Measurements from ENCODE around the gene LIPH. TPM values are rescaled to one million over a fixed set of nuclear protein-coding genes. Genes with fewer than 3 reads are reported as not detected.
"Not testable (repeated sequence)": the region's sequence is repeated elsewhere in the genome, so short reads cannot be mapped to it uniquely, and the experiment has no call there.

Gene LIPH
- total and polyA plus RNA-seq, 4 experiments from 2014 or later, result not detected

- intact Hi-C loops (cut with micrococcal nuclease), result no loop called here
- Histone ChIP-seq H3K36me3 (ENCODE audit: insufficient read depth, low read length) (no peaks in the 10 kb centered on the region), H3K9me3 (ENCODE audit: control insufficient read depth in 1 of 2, low read length in 2 of 2) (no peaks in the 10 kb centered on the region), H3K27ac (ENCODE audit: low read depth, low read length) (no peak overlapping the region), H3K4me1 (ENCODE audit: insufficient read depth, low read length) (no peaks in the 10 kb centered on the region), H3K4me3 (ENCODE audit: low read length in 2 of 2) (no peak overlapping the region), H3K27me3 (ENCODE audit: insufficient read depth, low read length) (no peaks in the 10 kb centered on the region)
- no peak overlapping the region for H3K27ac Mint-ChIP-seq
- H3K4me3 Mint-ChIP-seq, result no peak overlapping the region
- peaks cover 6 to 9% (median 8%) of the 10 kb centered on the region in 4 donors for H3K4me1 Mint-ChIP-seq
- H3K36me3 Mint-ChIP-seq, result no peaks in the 10 kb centered on the region
- no peaks in the 10 kb centered on the region for H3K9me3 Mint-ChIP-seq
- no peak for DNase-seq
- POLR2A ChIA-PET (ENCODE audit: partially characterized antibody), result no interaction called here
- H3K27me3 Mint-ChIP-seq, result peaks cover 3 to 10% of the 10 kb centered on the region in 2 donors
- CTCF ChIA-PET (ENCODE audit: partially characterized antibody), result interaction anchor here (1.2 kb wide), 1 partner anchor 13 kb away, joined by 3 read pairs; no protein-coding TSS in a partner anchor
Measured at GRCh38 chr3:185561374-185561943, 9.1 kb upstream of the LIPH start.

DNA sequence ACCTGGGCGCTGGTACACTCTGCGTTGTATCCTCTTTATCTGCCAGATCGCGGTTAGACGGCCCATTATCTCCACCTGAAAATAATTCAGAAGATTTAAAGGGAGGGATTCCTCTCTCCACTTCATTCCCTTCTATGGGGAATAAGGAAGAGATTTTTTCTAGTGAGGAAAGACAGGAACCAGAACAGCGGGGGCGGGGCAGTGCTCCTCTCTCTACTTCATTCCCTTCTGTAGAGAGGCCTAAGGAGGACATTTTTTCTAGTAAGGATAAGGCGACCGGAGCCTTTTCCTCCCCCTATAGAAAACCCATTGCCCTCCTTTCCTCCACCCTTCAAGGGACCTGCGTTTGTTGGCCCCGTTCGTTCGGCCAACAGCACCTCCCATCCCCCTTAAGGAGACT is 8.3 kb upstream of the LIPH start:
- no peaks in the 10 kb centered on the region for H3K9me3 Mint-ChIP-seq
- peaks cover 6 to 9% (median 8%) of the 10 kb centered on the region in 4 donors for H3K4me1 Mint-ChIP-seq
- Histone ChIP-seq H3K4me3 (ENCODE audit: low read length in 2 of 2) (no peak overlapping the region), H3K4me1 (ENCODE audit: insufficient read depth, low read length) (no peaks in the 10 kb centered on the region), H3K27ac (ENCODE audit: low read depth, low read length) (no peak overlapping the region), H3K36me3 (ENCODE audit: insufficient read depth, low read length) (no peaks in the 10 kb centered on the region), H3K9me3 (ENCODE audit: control insufficient read depth in 1 of 2, low read length in 2 of 2) (no peaks in the 10 kb centered on the region), H3K27me3 (ENCODE audit: insufficient read depth, low read length) (no peaks in the 10 kb centered on the region)
- H3K4me3 Mint-ChIP-seq, result no peak overlapping the region
- ChIA-PET POLR2A (ENCODE audit: partially characterized antibody) (no interaction called here), CTCF (ENCODE audit: partially characterized antibody) (interaction anchor here (1.1 to 4.3 kb wide), 5 partner anchors 12 to 253 kb away, joined by 3 to 28 read pairs (median 4); no protein-coding TSS in a partner anchor)
- H3K36me3 Mint-ChIP-seq, result no peaks in the 10 kb centered on the region
- intact Hi-C loops (cut with micrococcal nuclease), result no loop called here
- peaks cover 3 to 10% of the 10 kb centered on the region in 2 donors for H3K27me3 Mint-ChIP-seq
- DNase-seq, result no peak
- no peak overlapping the region for H3K27ac Mint-ChIP-seq

GRCh38 chr3:185559706-185560090 is 7.3 kb upstream of the LIPH start:
- Histone ChIP-seq H3K4me3 (ENCODE audit: low read length in 2 of 2) (no peak overlapping the region), H3K4me1 (ENCODE audit: insufficient read depth, low read length) (no peaks in the 10 kb centered on the region), H3K36me3 (ENCODE audit: insufficient read depth, low read length) (no peaks in the 10 kb centered on the region), H3K27ac (ENCODE audit: low read depth, low read length) (no peak overlapping the region), H3K9me3 (ENCODE audit: control insufficient read depth in 1 of 2, low read length in 2 of 2) (no peaks in the 10 kb centered on the region), H3K27me3 (ENCODE audit: insufficient read depth, low read length) (no peaks in the 10 kb centered on the region)
- H3K27ac Mint-ChIP-seq, result no peak overlapping the region
- peaks cover 6 to 9% (median 8%) of the 10 kb centered on the region in 4 donors for H3K4me1 Mint-ChIP-seq
- ChIA-PET CTCF (ENCODE audit: partially characterized antibody) (interaction anchor here (0.6 to 4.3 kb wide), 19 partner anchors 10 to 252 kb away, joined by 3 to 28 read pairs (median 4); partner anchors contain the start of gene SENP2), POLR2A (ENCODE audit: partially characterized antibody) (interaction anchor here (2.2 kb wide), 1 partner anchor 27 kb away, joined by 9 read pairs; the partner anchor contains the start of gene SENP2)
- intact Hi-C loops (cut with micrococcal nuclease), result loop anchor here (5.0 kb wide), 2 partner anchors 62 to 207 kb away; partner anchors contain the start of gene TMEM41A
- DNase-seq, result no peak
- peaks cover 3 to 10% of the 10 kb centered on the region in 2 donors for H3K27me3 Mint-ChIP-seq
- no peaks in the 10 kb centered on the region for H3K36me3 Mint-ChIP-seq
- no peaks in the 10 kb centered on the region for H3K9me3 Mint-ChIP-seq
- H3K4me3 Mint-ChIP-seq, result peak overlapping the region in 6 of 8 donors; percentile 50 to 86 (median 74)

DNA sequence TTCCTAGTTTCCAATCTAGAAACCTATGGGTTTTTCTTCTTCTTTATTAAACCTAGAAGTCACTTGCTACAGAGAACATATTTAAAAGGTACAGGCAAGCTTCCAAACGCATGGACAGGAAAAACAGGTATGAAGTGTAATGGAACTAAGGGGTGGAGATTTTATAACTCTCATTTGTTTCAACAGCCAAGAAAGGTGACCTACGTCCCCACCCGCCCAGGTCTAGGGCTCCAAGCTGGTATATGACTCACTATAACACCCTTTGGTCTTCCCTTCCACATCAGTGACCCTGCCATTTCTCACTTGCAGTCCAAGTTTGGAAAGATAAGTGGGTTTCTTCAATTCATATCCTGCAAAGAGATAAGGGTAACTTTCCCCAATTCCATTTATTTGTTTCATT is 6.0 kb upstream of the LIPH start:
- Mint-ChIP-seq H3K9me3 (no peaks in the 10 kb centered on the region), H3K36me3 (no peaks in the 10 kb centered on the region), H3K4me1 (peaks cover 6 to 9% (median 8%) of the 10 kb centered on the region in 4 donors), H3K4me3 (peak overlapping the region in 1 of 8 donors; percentile 3), H3K27me3 (peaks cover 3 to 10% of the 10 kb centered on the region in 2 donors), H3K27ac (no peak overlapping the region)
- Histone ChIP-seq H3K27me3 (ENCODE audit: insufficient read depth, low read length) (no peaks in the 10 kb centered on the region), H3K4me1 (ENCODE audit: insufficient read depth, low read length) (no peaks in the 10 kb centered on the region), H3K36me3 (ENCODE audit: insufficient read depth, low read length) (no peaks in the 10 kb centered on the region), H3K4me3 (ENCODE audit: low read length in 2 of 2) (no peak overlapping the region), H3K27ac (ENCODE audit: low read depth, low read length) (no peak overlapping the region), H3K9me3 (ENCODE audit: control insufficient read depth in 1 of 2, low read length in 2 of 2) (no peaks in the 10 kb centered on the region)
- DNase-seq, result no peak
- ChIA-PET POLR2A (ENCODE audit: partially characterized antibody) (interaction anchor here (2.2 kb wide), 1 partner anchor 28 kb away, joined by 9 read pairs; the partner anchor contains the start of gene SENP2), CTCF (ENCODE audit: partially characterized antibody) (interaction anchor here (0.7 to 4.3 kb wide), 11 partner anchors 12 to 204 kb away, joined by 3 to 28 read pairs (median 5); partner anchors contain the start of gene SENP2)
- intact Hi-C loops (cut with micrococcal nuclease), result loop anchor here (5.0 kb wide), 2 partner anchors 61 to 206 kb away; partner anchors contain the start of gene TMEM41A

DNA sequence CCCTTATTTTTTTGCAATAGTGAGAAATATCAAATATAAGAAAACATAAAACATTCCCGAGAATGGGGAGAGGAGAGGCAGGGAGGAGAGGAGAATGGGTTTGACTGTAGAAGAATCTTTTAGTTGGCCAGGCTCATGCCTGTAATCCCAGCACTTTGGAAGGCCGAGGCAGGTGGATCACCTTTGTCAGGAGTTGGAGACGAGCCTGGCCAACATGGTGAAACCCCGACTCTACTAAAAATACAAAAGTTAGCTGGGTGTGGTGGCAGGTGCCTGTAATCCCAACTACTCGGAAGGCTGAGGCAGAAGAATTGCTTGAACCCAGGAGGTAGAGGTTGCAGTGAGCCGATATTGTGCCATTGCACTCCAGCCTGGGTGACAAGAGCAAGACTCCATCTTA is 4.3 kb upstream of the LIPH start:
- peaks cover 8 to 13% (median 9%) of the 10 kb centered on the region in 4 donors for H3K4me1 Mint-ChIP-seq
- intact Hi-C loops (cut with micrococcal nuclease), result loop anchor here (5.0 kb wide), 2 partner anchors 59 to 204 kb away; partner anchors contain the start of gene TMEM41A
- H3K9me3 ChIP-seq (ENCODE audit: control insufficient read depth in 1 of 2, low read length in 2 of 2); H3K36me3 Mint-ChIP-seq; H3K9me3 Mint-ChIP-seq; H3K27me3 ChIP-seq (ENCODE audit: insufficient read depth, low read length); POLR2A ChIA-PET (ENCODE audit: partially characterized antibody); DNase-seq; H3K36me3 ChIP-seq (ENCODE audit: insufficient read depth, low read length); H3K27me3 Mint-ChIP-seq; H3K4me3 ChIP-seq (ENCODE audit: low read length in 2 of 2); H3K4me1 ChIP-seq (ENCODE audit: insufficient read depth, low read length); H3K4me3 Mint-ChIP-seq; H3K27ac Mint-ChIP-seq; H3K27ac ChIP-seq (ENCODE audit: low read depth, low read length): not testable (repeated sequence)
- CTCF ChIA-PET (ENCODE audit: partially characterized antibody), result interaction anchor here (1.5 to 4.3 kb wide), 2 partner anchors 16 to 19 kb away, joined by 3 to 25 read pairs; no protein-coding TSS in a partner anchor

DNA sequence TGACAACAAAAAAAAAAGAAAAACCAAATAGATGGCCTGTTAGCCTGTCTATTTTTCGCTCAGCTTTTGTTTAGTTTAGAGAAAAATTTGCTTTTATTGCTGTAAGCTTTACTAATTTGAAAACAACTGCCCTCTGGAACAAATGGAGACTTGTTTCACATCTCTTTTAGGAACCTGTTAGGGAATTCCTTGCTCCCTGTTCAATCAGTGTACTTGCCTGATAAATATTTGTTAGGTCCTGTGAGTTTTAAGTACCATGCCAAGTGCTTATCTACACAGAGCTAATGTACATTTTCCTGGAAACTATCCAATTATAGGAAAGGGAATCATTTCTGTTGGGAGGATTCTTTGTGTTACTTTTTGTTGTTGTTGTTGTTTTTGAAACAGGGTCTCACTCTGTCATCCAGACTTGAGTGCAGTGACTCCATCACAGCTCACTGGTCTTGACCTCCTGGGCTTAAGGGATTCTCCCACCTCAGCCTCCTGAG is 3.5 kb upstream of the LIPH start:
- no peaks in the 10 kb centered on the region for H3K36me3 Mint-ChIP-seq
- H3K27ac Mint-ChIP-seq, result no peak overlapping the region
- no peaks in the 10 kb centered on the region for H3K9me3 Mint-ChIP-seq
- no peak overlapping the region for H3K4me3 Mint-ChIP-seq
- H3K27me3 ChIP-seq (ENCODE audit: insufficient read depth, low read length), result no peaks in the 10 kb centered on the region
- H3K9me3 ChIP-seq (ENCODE audit: control insufficient read depth in 1 of 2, low read length in 2 of 2), result no peaks in the 10 kb centered on the region
- no peak for DNase-seq
- H3K27ac ChIP-seq (ENCODE audit: low read depth, low read length), result no peak overlapping the region
- H3K27me3 Mint-ChIP-seq, result peaks cover 2 to 7% of the 10 kb centered on the region in 2 donors
- intact Hi-C loops (cut with micrococcal nuclease), result loop anchor here (5.0 kb wide), 2 partner anchors 59 to 204 kb away; partner anchors contain the start of gene TMEM41A
- H3K4me3 ChIP-seq (ENCODE audit: low read length in 2 of 2), result no peak overlapping the region
- ChIA-PET CTCF (ENCODE audit: partially characterized antibody) (interaction anchor here (1.1 to 1.4 kb wide), 2 partner anchors 10 to 19 kb away, joined by 3 to 5 read pairs; no protein-coding TSS in a partner anchor), POLR2A (ENCODE audit: partially characterized antibody) (no interaction called here)
- no peaks in the 10 kb centered on the region for H3K36me3 ChIP-seq (ENCODE audit: insufficient read depth, low read length)
- H3K4me1 Mint-ChIP-seq, result peaks cover 8 to 13% (median 9%) of the 10 kb centered on the region in 4 donors
- H3K4me1 ChIP-seq (ENCODE audit: insufficient read depth, low read length), result no peaks in the 10 kb centered on the region

DNA sequence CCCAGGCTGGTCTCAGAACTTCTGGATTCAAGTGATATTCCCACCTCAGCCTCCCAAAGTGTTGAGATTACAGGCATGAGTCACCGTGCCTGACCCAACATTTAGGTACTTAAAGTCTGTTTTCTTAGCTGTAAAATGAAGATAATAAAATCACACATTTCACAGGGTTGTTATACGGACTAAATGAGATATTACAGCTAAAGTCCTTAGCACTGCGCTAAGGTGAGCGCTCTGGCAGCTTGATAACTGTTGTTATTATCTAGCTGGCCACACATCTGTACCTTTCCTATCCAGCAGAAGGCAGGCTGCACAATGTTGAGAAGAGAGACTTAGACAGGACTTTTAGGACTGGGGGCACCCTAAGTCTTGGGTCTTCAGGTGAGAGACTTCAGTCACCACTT is 2.7 kb upstream of the LIPH start:
- no peaks in the 10 kb centered on the region for H3K27me3 ChIP-seq (ENCODE audit: insufficient read depth, low read length)
- no peaks in the 10 kb centered on the region for H3K36me3 ChIP-seq (ENCODE audit: insufficient read depth, low read length)
- H3K27me3 Mint-ChIP-seq, result peaks cover 2 to 7% of the 10 kb centered on the region in 2 donors
- H3K27ac Mint-ChIP-seq, result no peak overlapping the region
- no peak overlapping the region for H3K27ac ChIP-seq (ENCODE audit: low read depth, low read length)
- CTCF ChIA-PET (ENCODE audit: partially characterized antibody), result interaction anchor here (0.6 to 1.4 kb wide), 3 partner anchors 9 to 31 kb away, joined by 3 to 5 read pairs (median 3); no protein-coding TSS in a partner anchor
- H3K9me3 ChIP-seq (ENCODE audit: control insufficient read depth in 1 of 2, low read length in 2 of 2), result no peaks in the 10 kb centered on the region
- H3K4me3 ChIP-seq (ENCODE audit: low read length in 2 of 2), result no peak overlapping the region
- intact Hi-C loops (cut with micrococcal nuclease), result loop anchor here (5.0 kb wide), 2 partner anchors 58 to 203 kb away; partner anchors contain the start of gene TMEM41A
- H3K36me3 Mint-ChIP-seq, result no peaks in the 10 kb centered on the region
- no peaks in the 10 kb centered on the region for H3K9me3 Mint-ChIP-seq
- no peak for DNase-seq
- H3K4me1 Mint-ChIP-seq, result peaks cover 8 to 13% (median 9%) of the 10 kb centered on the region in 4 donors
- POLR2A ChIA-PET (ENCODE audit: partially characterized antibody), result no interaction called here
- no peak overlapping the region for H3K4me3 Mint-ChIP-seq
- no peaks in the 10 kb centered on the region for H3K4me1 ChIP-seq (ENCODE audit: insufficient read depth, low read length)
